Breast epithelium (tissue), 3 donors: ENCODE measurements around the gene CTNNA1.

Experiments
- POLR2A ChIP-seq: fragments of 450-650 bp; IDR thresholded peaks from one replicate; pipeline ENCODE4 v1.6.1; 2016; ENCODE audit warnings: antibody characterized with exemption, mild to moderate bottlenecking, moderate library complexity
- POLR2AphosphoS5 ChIP-seq, 3 donors: sonication (generic); formaldehyde crosslinking; IDR thresholded peaks; one replicate each; pipeline ENCODE4 v1.6.1; 2017; ENCODE audit warnings: antibody characterized with exemption in 3 of 3
- TF ChIP-seq, protein P1 (sequence below), 3 donors: fragments of 450-650 bp; IDR thresholded peaks; one replicate each; pipeline ENCODE4 v1.5.1; 2016 to 2017; ENCODE audit warnings: antibody characterized with exemption in 3 of 3, mild to moderate bottlenecking in 3 of 3, moderate library complexity in 3 of 3

DNA sequence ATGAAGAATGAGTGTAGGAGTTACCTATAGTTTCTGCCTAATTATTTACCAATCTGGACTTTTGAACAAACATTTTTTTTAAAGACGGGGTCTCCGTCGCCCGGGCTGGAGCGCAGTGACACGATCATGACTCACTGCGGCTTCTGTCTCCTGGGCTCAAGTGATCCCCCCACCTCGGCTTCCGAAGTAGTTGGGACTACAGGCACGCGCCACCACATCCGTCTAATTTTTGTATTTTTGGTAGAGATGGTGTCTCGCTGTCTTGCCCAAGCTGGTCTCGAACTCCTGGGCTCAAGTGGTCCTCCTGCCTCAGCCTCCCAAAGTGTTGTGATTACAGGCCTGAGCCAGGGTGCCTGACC lies 1.5 kb downstream of the CTNNA1 start:
- TF ChIP-seq POLR2A (no peak), POLR2AphosphoS5 (IDR thresholded peaks at IDR 0.05) (no peak)
- TF ChIP-seq, protein P1, sequence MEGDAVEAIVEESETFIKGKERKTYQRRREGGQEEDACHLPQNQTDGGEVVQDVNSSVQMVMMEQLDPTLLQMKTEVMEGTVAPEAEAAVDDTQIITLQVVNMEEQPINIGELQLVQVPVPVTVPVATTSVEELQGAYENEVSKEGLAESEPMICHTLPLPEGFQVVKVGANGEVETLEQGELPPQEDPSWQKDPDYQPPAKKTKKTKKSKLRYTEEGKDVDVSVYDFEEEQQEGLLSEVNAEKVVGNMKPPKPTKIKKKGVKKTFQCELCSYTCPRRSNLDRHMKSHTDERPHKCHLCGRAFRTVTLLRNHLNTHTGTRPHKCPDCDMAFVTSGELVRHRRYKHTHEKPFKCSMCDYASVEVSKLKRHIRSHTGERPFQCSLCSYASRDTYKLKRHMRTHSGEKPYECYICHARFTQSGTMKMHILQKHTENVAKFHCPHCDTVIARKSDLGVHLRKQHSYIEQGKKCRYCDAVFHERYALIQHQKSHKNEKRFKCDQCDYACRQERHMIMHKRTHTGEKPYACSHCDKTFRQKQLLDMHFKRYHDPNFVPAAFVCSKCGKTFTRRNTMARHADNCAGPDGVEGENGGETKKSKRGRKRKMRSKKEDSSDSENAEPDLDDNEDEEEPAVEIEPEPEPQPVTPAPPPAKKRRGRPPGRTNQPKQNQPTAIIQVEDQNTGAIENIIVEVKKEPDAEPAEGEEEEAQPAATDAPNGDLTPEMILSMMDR (IDR thresholded peaks at IDR 0.05), result no peak
